GM19468 (cell line): ENCODE results near the gene INTS13.
A peak's percentile ranks its signal among the peaks of the same experiment; 100 is the strongest.
"Not testable (repeated sequence)": the region's sequence is repeated elsewhere in the genome, so short reads cannot be mapped to it uniquely, and the experiment has no call there.

ENCODE experiments used
- ATAC-seq: cut with Tn5 transposase; IDR thresholded peaks from one replicate; pipeline ENCODE4 v1.9.1; 2021; ENCODE audit warnings: mild to moderate bottlenecking, moderate library complexity, moderate number of reproducible peaks; ENCODE audit not compliant: unreplicated experiment; ENCODE audit errors: extremely low read depth

The INTS13 gene

DNA sequence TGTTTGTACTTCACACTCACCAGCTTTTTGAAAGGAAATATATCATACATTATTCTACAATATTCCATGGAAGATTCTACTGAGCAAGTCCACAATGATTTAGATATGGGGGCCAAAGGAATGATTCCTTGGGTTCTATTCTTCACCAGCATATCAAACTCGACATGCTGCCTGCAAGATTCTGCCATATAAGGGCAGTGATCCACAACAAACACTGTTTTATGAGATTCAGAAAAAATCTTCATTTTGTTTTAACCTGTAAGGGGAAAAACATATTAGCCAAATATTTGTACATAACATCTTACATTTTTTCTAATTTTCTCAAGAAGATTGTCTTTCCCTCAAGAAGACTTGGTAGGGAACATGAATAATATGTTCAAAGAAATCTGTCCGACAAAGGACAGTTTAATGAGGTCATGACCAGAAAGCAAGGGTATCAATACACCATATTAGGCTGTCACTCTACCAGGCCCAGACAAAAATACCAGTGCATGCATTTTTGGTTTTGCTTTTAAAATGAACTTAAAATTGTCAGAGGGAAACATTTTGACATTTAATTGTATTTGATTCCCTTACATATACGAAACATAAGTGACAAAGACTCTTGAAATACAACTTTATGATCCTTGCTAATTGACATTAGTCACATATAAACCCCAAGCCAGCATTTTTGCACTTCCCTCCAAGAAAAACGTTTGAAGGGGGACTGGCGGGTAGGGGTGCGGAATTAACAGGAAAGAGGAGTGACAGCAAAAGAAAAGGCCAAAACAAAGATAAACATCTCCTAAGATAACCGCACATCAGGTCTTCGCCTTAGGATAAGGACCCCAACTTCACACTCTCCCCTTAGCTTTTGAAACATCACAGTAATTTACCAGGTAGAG lies 980 bp downstream of the INTS13 start:
- ATAC-seq: no peak

DNA sequence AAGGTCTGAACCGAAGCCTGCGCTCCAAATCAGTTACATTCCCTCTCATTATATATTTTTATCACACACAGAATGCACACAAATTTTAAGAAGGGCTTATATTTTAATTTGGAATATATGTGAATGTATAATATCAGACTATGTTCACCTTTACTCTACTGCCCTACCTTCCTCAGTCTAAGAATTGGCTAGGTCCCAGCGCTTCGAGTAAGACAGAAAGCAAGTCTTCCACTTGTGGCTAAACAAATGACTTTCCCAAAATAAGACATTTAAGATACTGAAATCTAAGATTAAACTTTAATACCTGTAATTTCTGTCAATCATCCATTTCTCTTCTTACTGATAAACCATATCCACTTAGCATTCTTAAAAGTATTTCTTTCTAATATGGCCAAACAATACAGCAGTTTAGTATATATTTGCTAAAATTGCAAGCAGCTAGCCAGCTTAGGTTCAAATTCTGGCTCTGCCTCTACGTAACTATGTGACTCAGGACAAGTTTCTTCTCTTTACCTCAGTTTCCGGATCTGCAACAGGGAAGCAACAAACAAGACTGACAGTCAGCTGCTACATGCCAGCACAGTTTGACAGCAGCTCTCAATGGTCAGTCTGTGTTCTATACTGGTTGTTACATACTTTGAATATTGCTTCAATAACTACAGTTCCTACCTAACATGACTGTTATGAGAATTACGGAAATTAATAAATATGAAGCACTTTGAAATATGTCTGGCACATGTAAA lies 2.0 kb downstream of the INTS13 start:
- ATAC-seq: no peak

DNA sequence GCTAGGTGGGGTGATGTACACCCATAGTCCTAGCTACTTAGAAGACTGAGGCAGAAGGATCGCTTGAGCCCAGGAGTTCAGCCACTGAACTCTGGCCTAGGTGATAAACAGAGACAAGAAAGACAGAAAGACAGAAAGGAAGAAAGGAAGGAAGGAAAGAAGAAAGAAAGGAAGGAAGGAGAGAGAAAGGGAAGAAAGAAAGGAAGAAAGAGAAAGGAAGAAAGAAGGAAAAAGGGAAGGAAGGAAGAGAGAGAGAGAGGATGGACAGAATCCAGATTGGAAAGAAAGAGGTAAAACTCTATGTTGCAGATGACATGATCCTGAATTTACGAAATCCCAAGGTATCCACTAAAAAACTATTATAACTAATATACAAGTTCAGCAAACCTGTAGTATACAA lies 8.2 kb downstream of the INTS13 start:
- ATAC-seq: no peak

DNA sequence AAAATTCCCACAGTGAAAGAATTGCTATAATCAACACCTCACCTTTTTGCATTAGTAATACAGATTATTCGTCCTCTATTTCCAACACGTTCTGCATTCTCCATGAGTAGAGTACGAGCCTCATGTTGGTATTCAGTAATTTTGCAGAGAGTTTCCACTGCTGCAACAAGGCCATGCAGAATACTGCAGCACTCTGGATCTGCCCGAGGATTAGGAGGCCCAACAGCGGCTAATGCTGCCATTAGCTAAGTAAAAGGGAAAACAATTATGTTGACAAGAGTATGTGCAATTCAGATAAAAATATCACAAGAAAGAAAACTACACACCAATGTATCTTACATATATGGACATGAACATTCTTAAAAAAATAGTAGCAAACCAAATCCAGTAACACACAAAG lies 9.1 kb downstream of the INTS13 start:
- no peak for ATAC-seq

DNA sequence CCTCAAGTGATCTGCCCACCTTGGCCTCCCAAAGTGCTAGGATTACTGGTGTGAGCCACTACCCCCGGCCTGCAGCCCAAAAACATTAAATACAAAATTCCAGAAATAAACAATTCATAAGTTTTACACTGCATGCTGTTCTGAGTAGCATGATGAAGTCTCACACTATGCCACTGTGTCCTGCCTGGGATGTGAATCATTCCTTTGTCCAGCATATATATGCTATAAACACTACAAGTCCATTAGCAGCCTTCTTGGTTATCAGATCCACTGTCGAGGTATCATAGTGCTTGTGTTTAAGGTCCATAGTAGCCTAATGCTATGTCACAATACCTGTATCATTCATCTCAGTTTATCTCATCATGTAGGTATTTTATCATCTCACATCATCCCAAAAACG lies 15.9 kb downstream of the INTS13 start:
- no peak for ATAC-seq

DNA sequence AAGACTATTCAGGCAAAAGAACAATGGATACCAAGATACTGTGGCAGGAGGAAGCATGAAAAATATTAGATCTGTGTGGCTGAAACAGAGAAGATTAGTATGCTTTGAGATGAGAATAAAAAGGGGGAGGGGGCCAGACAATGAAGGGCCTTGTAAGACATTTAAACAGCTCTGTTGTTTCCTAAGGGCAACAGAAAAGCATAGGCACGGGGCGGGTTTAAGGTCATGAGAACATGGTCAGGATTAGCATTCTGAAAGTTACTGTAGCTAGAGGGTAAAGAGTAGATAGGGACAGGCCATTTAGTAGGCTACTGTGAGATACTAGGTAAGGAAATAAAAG lies 18.6 kb downstream of the INTS13 start:
- no peak for ATAC-seq

DNA sequence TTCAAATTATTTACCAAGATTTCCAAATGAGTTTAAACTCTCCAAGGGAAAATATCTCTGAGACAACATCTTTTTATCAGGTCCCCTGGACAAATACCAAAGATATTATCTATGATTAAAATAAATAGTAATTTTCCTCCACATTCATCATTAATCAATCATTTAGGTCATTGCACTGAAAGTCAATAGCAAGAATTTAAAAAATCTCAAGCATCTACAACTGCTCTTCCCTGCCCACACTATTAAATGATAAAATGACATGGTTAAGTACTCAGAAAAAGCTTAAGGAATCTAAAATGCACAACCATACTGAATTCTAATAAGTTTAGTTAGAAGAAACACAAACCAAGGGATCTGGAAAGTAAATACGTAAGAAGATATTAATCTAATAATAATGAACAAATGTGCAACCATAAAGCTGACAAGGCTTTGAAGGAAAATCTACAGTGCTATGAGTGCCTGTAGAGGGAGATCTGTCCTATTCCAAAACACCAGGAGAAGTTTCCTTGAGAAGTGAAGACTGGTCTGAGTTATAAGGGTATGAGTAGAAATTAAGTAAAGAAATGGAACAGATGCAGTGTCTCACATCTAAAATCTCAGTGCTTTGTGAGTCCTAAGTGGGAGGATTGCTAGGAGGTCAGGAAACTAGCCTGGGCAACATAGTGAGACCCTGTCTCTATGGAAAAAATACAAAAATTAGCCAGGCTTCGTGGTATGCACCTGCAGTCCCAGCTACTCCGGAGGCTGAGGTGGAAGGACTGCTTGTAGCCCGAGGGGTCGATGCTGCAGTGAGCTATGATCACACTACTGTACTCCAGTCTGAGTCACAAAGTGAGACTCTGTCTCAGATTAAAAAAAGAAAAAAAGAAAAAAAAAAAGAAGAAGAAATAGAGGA lies 19.2 kb downstream of the INTS13 start:
- no peak for ATAC-seq

DNA sequence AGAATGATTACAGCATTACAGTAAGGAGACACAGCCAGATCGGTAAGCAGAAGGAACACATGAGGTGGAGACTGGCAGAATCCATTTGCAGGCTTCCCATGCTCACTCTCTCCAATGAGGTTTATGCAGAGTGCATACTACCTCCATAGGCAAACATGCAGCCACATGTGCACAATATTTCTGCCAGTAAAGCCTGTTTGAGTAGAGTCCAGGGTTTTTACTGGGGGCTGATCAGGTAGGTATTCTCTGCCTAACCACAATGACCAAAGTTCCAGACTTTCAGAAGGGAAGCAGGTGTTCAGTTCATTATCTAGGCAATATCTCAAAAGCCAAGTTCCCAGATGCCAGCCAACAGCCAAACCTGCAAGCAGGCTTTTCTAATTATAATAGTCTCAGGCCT lies 31.1 kb downstream of the INTS13 start:
- ATAC-seq: no peak

DNA sequence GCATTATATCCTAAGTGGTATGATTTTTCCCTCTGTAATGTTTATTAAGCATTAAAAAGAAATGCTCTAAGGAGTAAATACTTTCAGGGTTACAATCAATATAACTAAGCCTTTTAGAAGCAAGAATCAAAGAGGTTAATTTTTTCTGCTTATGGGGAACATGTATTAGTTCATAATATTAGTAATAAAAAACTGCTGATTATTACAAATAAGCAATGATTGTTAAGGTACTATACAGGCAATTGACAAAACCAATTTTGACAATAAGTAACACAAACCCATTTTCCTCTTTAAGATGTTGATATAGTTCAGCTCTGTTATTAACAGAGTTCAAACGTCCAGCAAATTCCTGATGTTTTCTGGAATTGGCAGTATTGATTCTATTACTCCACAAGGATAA lies 31.8 kb downstream of the INTS13 start:
- ATAC-seq: no peak

DNA sequence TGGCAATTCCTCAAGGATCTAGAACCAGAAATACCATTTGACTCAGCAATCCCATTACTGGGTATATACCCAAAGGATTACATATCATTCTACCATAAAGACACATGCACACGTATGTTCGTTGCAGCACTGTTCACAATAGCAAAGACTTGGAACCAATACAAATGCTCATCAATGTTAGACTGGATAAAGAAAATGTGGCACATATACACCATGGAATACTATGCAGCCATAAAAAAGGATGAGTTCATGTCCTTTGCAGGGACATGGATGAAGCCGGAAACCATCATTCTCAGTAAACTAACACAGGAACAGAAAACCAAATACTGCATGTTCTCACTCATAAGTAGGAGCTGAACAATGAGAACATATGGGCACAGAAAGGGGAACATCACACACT lies 34.4 kb downstream of the INTS13 start:
- ATAC-seq: not testable (repeated sequence)

DNA sequence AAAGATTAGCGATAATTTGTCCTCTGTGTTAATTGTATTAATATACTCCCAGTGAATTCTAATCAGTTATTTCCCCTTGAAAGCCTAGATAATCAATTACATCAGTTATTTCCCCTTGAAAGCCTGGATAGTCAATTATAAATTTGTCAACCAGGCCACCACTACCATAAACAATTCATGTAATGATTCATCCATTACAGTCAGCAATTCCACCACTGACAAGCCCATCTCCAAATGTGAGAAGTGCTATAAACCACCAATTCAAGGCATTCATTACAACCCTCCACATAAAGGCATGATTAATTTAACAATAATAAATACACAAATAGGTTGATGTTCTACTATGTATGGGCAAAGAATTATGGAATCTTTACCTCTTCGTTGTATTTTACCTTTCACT lies 40.9 kb downstream of the INTS13 start:
- no peak for ATAC-seq

DNA sequence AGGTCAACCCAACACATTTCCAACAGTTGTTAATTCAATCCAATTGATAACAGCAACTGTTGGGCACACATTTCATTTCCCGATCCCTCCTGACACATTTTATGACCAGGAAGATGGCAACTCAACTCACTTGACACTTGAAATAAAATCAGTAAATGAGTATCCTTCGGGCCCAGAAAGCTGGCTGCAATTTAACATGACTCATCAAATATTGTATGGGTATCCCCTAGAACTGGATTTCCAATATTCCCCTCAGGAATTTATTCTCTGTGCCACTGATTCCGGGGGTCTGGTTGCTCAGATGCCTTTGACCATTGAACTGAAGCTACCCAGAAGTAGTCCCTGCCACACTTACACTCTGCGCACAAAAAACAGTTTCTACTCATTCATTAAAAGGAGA lies 42.1 kb downstream of the INTS13 start:
- ATAC-seq: no peak

DNA sequence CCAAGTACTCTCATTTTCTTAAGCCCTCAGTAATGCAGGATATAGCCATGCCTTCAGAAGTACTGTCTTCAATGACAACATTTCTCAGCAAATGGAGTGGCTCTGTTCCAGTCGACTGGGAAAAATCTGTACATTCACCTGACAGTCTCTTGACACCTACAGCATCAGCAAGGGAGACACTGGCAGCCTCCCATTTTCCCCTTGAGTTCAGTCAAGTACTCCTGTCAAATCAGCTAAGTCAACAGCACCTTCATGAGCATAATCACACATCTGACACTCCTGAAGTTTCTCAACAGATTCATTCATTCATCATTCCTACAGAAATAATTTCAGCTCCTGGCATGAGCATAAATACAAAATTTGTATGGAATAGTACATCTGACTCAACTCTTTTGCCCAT lies 46.1 kb downstream of the INTS13 start:
- ATAC-seq: no peak

DNA sequence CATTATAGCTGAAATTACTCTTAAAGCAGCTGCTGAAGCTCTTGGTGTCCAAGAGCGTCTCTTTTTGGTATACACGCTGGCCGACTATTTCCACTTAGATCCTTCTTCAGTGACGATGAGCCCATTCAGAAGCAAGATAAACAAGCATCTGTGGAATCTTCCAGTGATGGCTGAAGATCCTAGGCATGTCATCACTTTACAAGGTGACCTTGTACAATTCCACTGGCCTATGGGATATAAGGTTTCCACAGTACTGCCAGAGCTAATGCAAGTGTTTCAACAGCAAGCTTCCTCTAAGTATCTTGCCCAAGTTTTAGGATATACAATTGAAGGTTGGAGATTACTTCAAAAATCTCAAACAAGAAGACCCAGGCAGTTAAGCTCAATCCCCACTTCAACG lies 47.0 kb downstream of the INTS13 start:
- ATAC-seq: no peak

DNA sequence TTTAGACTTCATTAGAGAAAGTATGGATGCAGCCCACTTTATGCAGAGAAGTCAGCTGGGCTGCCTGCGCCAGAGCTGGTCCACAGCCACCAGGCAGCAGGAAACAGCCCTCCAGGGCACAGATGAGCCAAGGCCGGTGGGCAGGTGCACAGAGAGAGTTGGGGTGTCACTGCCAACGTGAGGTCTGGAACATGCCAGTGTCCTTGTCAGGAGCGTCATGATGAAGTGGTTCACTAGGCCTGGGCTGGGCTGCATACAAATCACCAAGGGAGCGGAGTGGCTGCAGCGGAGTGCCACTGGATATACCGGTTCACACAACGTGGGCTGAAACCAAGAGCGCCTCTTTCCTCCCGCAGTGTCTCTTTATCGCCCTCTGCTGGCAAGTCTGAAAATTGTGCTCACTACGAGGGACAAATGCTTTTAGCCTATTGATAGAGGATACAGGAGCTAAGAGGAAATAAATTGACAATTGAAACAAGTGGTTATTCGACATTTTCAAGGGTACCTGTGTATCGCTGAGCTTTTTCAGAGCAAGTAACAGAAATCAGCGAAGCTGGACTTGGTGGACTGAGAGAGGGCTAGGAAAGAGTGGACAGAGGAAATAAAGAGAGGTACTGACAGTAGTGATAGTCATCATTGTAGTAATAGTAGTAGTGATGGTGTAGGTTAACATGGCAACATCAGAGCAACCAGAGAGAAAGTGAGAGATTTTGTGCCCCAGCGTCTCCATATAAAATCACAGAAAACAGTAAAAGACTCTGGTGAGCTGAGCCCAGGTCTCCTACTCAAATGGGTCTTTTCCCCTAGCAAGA lies 52.8 kb downstream of the INTS13 start:
- ATAC-seq: no peak

DNA sequence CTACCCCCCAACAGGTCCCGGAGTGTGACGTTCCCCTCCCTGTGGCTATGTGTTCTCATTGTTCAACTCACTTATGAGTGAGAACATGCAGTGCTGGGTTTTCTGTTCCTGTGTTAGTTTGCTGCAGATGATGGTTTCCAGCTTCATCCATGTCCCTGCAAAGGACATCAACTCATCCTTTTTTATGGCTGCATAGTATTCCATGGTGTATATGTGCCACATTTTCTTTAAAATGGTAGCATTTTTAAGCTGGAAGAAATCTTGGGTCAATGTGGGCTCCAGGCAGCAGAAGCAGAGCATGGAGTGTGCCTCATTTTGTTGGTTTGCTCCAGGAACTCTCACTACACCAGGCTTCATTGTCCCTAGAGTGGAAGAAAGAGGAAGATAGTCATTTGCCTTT lies 57.2 kb downstream of the INTS13 start:
- ATAC-seq: no peak

DNA sequence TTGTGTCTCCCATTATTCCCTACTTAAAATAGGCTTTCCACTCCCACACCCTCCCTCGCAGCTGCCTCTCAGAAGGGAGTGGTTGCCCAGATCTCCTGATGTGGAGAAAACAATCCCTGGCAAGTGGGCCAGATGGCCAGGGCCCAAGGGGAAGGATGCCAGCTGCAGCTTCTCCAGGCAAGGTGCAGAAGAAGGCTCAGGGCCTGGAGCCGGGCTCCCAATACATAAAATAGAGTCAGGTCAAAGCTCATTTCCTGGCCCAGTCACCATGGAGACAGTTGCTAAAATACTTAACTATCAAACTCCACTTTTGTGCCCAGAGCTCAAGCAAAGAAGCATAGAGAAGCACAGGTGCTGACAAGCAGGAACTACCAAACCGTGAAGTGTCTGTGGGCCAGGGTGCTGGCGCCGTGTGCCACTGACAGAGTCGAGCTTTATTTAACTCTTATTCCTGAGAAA lies 59.1 kb downstream of the INTS13 start:
- ATAC-seq: peak; percentile 81

DNA sequence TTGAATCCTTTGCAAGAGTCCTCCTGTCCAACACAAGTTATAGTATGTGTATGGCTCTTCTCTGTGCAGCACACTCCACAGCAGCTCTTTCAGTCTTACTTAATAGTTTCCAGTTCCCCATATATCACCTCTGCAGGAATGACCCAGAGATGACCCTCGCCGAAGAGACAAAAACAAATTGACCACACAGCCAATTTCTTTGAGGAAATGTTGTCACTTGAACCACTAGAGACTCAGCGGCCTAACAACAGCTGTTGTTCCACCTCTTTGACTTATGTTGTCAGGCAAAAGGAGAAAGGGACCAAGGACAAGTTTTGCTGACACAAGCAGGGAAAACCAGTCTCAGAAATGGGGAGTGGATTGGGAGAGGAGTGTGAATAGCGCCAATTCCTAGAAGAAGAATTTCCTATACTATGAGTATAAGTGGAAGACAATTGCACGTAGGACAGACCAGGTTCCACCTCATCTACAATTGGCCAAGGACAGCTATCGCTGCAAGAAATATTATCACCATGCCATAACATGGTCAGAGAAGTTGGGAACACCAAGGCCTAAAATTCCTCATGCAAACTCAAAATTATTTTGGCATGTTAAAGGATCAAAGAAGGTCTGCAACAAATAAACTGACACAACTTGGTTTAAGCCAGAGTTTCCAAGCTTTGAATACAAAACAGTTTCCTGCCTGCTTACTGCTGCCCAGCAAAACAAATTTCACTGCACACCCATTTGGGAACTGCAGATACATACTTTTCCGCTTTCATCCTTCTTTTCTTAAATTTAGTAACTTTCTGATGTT lies 63.1 kb downstream of the INTS13 start:
- ATAC-seq: no peak

DNA sequence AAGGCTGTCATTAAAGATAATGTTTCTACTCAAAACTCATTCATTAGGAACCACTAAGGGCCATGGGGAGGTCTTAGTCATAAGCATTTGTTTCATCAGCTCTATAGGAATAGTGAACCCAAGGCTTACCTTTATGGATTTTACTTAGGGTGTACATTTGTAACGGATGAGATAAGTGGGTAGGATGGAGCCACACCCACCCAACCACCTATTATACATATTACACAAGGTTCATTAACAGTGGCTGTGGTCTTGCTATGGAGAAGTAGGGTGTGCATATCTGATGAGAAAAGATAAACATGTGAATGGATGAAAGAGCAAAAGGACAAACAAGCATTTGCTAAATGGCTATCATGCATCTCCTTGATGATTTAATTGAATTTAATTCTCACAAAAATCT lies 65.2 kb downstream of the INTS13 start:
- ATAC-seq: no peak
